Vagina (tissue), 2 donors: ENCODE results near the gene TBL1XR1.

Experiments used
- CTCF ChIP-seq, 3 experiments: fragments of 450-650 bp in 2 of 3; fragments of 200-600 bp in 1 of 3; sonication (generic) in 1 of 3; IDR thresholded peaks; one replicate each; pipeline ENCODE4 v1.5.1; 2017 to 2019; ENCODE audit warnings: antibody characterized with exemption in 3 of 3, mild to moderate bottlenecking in 2 of 3, moderate library complexity in 2 of 3
- POLR2A ChIP-seq, 2 donors: fragments of 450-650 bp; IDR thresholded peaks; one replicate each; pipeline ENCODE4 v1.6.1; 2017; ENCODE audit warnings: antibody characterized with exemption in 2 of 2, mild to moderate bottlenecking in 2 of 2, moderate library complexity in 2 of 2
- POLR2AphosphoS5 ChIP-seq, 2 donors: sonication (generic); formaldehyde crosslinking; IDR thresholded peaks; one replicate each; pipeline ENCODE4 v1.9.0; 2017; ENCODE audit warnings: antibody characterized with exemption in 2 of 2, mild to moderate bottlenecking in 2 of 2, low read depth in 1 of 2; ENCODE audit not compliant: insufficient read depth in 1 of 2

- TF ChIP-seq CTCF (IDR thresholded peaks at IDR 0.05) (no peak), POLR2A (IDR thresholded peaks at IDR 0.05) (no peak), POLR2AphosphoS5 (IDR thresholded peaks at IDR 0.05; ENCODE audit: insufficient read depth in 1 of 2, low read depth in 1 of 2) (no peak)
Observed at GRCh38 chr3:177131927-177132636, 65.2 kb downstream of the TBL1XR1 start.
